AG10803 (cell line): ENCODE measurements around the gene OR4K14.

Experiments
- DNase-seq: peaks from one replicate; pipeline ENCODE4 v3.0.0; 2010; ENCODE audit warnings: low read depth
- H3K4me3 ChIP-seq: 2 replicates; pipeline ENCODE4 v1.5.1; 2011; ENCODE audit warnings: mild to moderate bottlenecking, low read length, control low read depth
- CTCF ChIP-seq: conservative IDR thresholded peaks from 2 replicates; pipeline ENCODE4 v1.5.1; 2011; ENCODE audit warnings: mild to moderate bottlenecking, low read length, control low read depth, inconsistent platforms

The OR4K14 gene, protein sequence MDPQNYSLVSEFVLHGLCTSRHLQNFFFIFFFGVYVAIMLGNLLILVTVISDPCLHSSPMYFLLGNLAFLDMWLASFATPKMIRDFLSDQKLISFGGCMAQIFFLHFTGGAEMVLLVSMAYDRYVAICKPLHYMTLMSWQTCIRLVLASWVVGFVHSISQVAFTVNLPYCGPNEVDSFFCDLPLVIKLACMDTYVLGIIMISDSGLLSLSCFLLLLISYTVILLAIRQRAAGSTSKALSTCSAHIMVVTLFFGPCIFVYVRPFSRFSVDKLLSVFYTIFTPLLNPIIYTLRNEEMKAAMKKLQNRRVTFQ

DNA sequence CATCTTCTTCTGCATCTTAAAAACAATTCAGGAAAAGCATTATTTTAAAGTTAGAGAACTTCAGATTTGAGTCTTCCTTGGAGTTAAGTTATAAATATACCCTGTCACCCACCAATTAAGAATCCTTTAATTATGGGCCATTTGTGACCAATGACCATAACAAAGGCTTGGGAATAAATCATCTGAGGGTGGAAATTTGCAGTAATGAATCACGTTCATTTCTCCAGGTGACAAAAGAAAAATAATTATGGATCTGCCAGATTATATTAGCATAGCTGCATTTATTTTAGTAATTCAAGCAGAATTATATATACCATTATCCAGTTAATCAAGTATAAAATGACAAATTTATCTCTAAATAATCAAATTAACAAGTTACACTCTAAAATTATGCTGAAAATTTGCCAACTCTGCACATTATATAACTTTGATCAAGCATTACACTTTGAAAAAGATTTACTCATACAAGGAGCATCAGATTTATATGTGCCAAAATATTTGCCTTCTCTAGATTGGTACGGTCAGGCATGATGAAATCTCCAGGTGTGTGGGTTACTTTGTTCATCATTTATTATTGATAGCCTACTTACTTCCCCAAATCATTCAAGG lies at the start of gene OR4K14:
TSS of gene OR4K14 (minus strand) at position 51 of the 609 bp plus-strand sequence. CDS start 4,114 bp downstream, outside the sequence.
- no peak for TF ChIP-seq CTCF
- no peak within 1 kb of the TSS for H3K4me3 ChIP-seq

DNA sequence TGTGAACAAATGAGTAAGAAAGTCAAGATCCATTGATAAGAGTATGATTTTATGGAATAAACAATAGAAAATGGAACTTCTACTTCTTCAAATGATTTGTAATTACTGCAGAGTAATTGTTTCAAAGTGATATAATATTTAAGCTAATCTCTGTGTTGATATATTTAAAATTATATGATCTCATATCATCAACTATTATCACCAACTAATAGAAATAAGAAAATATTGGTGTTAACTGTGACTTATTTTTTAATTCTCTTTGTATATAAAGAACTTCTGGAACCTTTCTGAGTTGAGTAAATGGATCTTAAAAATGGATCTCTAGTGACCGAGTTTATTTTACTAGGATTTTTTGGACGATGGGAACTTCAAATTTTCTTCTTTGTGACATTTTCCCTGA lies 40.6 kb upstream of the OR4K14 start, which contains the start of gene OR4L1:
TSS of gene OR4L1 (plus strand) at position 301 of the 400 bp plus-strand sequence. CDS start at position 301, 0 bp downstream.
- no peak for TF ChIP-seq CTCF
- no peak within 1 kb of the TSS for H3K4me3 ChIP-seq
- DNase-seq, result no peak

More for the DNA sequence above, at the start of gene OR4K14:
- no peak for DNase-seq

GRCh38 chr14:20048202-20048601 lies 29.1 kb upstream of the OR4K14 start:
- H3K4me3 ChIP-seq, result no peak overlapping the region
- no peak for TF ChIP-seq CTCF
- no peak for DNase-seq

GRCh38 chr14:20044243-20044642 lies 25.1 kb upstream of the OR4K14 start:
- TF ChIP-seq CTCF, result no peak
- DNase-seq, result no peak
- no peak overlapping the region for H3K4me3 ChIP-seq

DNA sequence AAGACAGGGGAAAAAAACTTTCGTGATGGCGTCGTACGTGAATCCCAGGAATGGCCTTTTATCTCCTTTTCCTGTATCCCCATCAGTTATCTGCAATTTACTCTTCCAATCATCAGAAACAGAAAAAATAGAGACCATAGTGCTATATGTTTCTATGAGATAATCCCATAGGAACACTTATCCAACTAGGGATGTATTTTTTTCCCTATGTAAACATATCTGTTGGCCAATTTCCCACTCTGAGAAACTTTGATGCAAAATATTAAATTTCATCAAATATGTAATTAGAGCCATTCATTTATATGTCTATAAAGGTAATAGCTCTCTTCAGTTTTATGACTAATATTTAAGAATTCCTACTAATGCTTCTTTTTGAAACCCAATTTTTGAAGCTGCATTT lies 16.8 kb upstream of the OR4K14 start, which contains the start of gene OR4K13:
TSS of gene OR4K13 (minus strand) at position 101 of the 400 bp plus-strand sequence. CDS start 1,280 bp downstream, outside the sequence.
- DNase-seq, result no peak
- H3K4me3 ChIP-seq, result no peak within 1 kb of the TSS
- no peak for TF ChIP-seq CTCF

- no peak overlapping the region for H3K4me3 ChIP-seq
- TF ChIP-seq CTCF, result no peak
- no peak for DNase-seq
Measured at GRCh38 chr14:20035449-20035848, 16.3 kb upstream of the OR4K14 start.

GRCh38 chr14:20031058-20031457 lies 12.0 kb upstream of the OR4K14 start:
- DNase-seq, result no peak
- H3K4me3 ChIP-seq, result no peak overlapping the region
- no peak for TF ChIP-seq CTCF
